Mammary epithelial cell (primary cell): ENCODE measurements around the gene PDE8B.

Experiments
- EZH2 ChIP-seq: IDR thresholded peaks from 2 replicates; pipeline ENCODE4 v1.6.1; 2012; ENCODE audit warnings: low read length, inconsistent platforms, borderline replicate concordance
- TF ChIP-seq, protein P1 (sequence below), 2 donors: IDR thresholded peaks in 1 of 2; conservative IDR thresholded peaks in 1 of 2; 2 replicates each; pipeline ENCODE4 v1.5.1; 2011 to 2012; ENCODE audit warnings: inconsistent platforms in 2 of 2, low read length in 2 of 2, mild to moderate bottlenecking in 2 of 2, control low read depth in 1 of 2, low read depth in 1 of 2; ENCODE audit not compliant: insufficient read depth in 1 of 2; ENCODE audit errors: extremely low read depth in 1 of 2

DNA sequence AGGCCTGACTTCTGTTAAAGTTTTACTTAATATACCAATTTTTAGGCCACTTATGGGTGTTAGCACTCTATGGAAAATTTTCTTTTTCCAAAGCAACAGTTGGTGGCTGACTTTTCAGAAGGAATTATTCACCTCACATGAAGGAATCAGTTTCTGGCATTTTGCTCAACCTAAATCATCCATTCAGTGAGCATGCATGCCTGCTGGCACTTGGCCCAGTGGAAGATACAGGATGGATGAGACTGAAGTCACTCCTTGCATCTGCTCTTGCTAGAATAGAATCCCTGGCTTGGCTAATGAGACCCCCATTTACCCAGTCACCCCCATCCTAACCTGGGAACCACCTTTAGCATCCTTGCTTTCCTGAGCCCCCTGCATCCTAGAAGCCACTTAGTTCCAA lies 149.9 kb downstream of the PDE8B start:
- TF ChIP-seq, protein P1, sequence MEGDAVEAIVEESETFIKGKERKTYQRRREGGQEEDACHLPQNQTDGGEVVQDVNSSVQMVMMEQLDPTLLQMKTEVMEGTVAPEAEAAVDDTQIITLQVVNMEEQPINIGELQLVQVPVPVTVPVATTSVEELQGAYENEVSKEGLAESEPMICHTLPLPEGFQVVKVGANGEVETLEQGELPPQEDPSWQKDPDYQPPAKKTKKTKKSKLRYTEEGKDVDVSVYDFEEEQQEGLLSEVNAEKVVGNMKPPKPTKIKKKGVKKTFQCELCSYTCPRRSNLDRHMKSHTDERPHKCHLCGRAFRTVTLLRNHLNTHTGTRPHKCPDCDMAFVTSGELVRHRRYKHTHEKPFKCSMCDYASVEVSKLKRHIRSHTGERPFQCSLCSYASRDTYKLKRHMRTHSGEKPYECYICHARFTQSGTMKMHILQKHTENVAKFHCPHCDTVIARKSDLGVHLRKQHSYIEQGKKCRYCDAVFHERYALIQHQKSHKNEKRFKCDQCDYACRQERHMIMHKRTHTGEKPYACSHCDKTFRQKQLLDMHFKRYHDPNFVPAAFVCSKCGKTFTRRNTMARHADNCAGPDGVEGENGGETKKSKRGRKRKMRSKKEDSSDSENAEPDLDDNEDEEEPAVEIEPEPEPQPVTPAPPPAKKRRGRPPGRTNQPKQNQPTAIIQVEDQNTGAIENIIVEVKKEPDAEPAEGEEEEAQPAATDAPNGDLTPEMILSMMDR (conservative IDR thresholded peaks at IDR 0.05 in 1 of 2, IDR thresholded peaks at IDR 0.05 in 1 of 2; ENCODE audit: extremely low read depth in 1 of 2, insufficient read depth in 1 of 2, low read depth in 1 of 2, low read length in 2 of 2): no peak
- no peak for TF ChIP-seq EZH2
